GM21515 (cell line): ENCODE data around the gene COLEC11.
A peak's percentile ranks its signal among the peaks of the same experiment; 100 is the strongest.
"Not testable (repeated sequence)": the region's sequence is repeated elsewhere in the genome, so short reads cannot be mapped to it uniquely, and the experiment has no call there.

ENCODE experiments used
- ATAC-seq: cut with Tn5 transposase; IDR thresholded peaks from one replicate; pipeline ENCODE4 v1.9.1; 2021; ENCODE audit not compliant: unreplicated experiment

COLEC11 gene

GRCh38 chr2:3622967-3623366, 28.1 kb downstream of the COLEC11 start:
- ATAC-seq, result no peak

- ATAC-seq, result peak; percentile 90
Measured at GRCh38 chr2:3624059-3624794, 29.3 kb downstream of the COLEC11 start.

- no peak for ATAC-seq
Measured at GRCh38 chr2:3625186-3625585, 30.3 kb downstream of the COLEC11 start.

GRCh38 chr2:3626118-3626811, 31.4 kb downstream of the COLEC11 start:
- ATAC-seq, result no peak

- no peak for ATAC-seq
Measured at GRCh38 chr2:3626812-3627499, 32.0 kb downstream of the COLEC11 start.

GRCh38 chr2:3627500-3628100, 32.7 kb downstream of the COLEC11 start:
- ATAC-seq, result no peak

GRCh38 chr2:3628241-3628679, 33.3 kb downstream of the COLEC11 start:
- ATAC-seq, result no peak

GRCh38 chr2:3628800-3629199, 33.9 kb downstream of the COLEC11 start:
- no peak for ATAC-seq

GRCh38 chr2:3630631-3631030, 35.7 kb downstream of the COLEC11 start:
- no peak for ATAC-seq

- no peak for ATAC-seq
Measured at GRCh38 chr2:3631161-3631850, 36.4 kb downstream of the COLEC11 start.

- no peak for ATAC-seq
Measured at GRCh38 chr2:3631851-3632659, 37.1 kb downstream of the COLEC11 start.

- ATAC-seq, result no peak
Measured at GRCh38 chr2:3633089-3633981, 38.4 kb downstream of the COLEC11 start.

GRCh38 chr2:3633982-3634595, 39.2 kb downstream of the COLEC11 start:
- no peak for ATAC-seq

- no peak for ATAC-seq
Measured at GRCh38 chr2:3634596-3635121, 39.7 kb downstream of the COLEC11 start.

- no peak for ATAC-seq
Measured at GRCh38 chr2:3635171-3635974, 40.5 kb downstream of the COLEC11 start.

GRCh38 chr2:3635975-3636327, 41.0 kb downstream of the COLEC11 start:
- ATAC-seq, result not testable (repeated sequence)

- ATAC-seq, result no peak
Measured at GRCh38 chr2:3636586-3637310, 41.8 kb downstream of the COLEC11 start.
